Panc1 (cell line): ENCODE measurements around the gene MSI2.

ENCODE experiments used
- POLR2AphosphoS5 ChIP-seq: IDR thresholded peaks from 2 replicates; pipeline ENCODE4 v1.6.1; 2012; ENCODE audit warnings: mild to moderate bottlenecking, low read depth, low read length, moderate library complexity
- REST ChIP-seq, 2 experiments: IDR thresholded peaks; 2 replicates each; pipeline ENCODE4 v1.6.1; 2011 to 2012; ENCODE audit warnings: low read depth in 2 of 2, control low read depth in 1 of 2, low read length in 1 of 2, mild to moderate bottlenecking in 1 of 2, moderate library complexity in 1 of 2; ENCODE audit not compliant: insufficient read depth in 1 of 2
- SIN3A ChIP-seq: IDR thresholded peaks from 2 replicates; pipeline ENCODE4 v1.6.1; 2012; ENCODE audit warnings: low read depth, mild to moderate bottlenecking, low read length, moderate library complexity, borderline replicate concordance; ENCODE audit not compliant: insufficient read depth
- TCF7L2 ChIP-seq: IDR thresholded peaks from 2 replicates; pipeline ENCODE4 v1.6.1; 2011; ENCODE audit warnings: mild to moderate bottlenecking, low read depth, low read length, inconsistent platforms
- TF ChIP-seq, protein P1 (sequence below): fragments of 450-650 bp; IDR thresholded peaks from 2 replicates; pipeline ENCODE4 v1.5.1; 2017; ENCODE audit warnings: mild to moderate bottlenecking

- TF ChIP-seq, protein P1, sequence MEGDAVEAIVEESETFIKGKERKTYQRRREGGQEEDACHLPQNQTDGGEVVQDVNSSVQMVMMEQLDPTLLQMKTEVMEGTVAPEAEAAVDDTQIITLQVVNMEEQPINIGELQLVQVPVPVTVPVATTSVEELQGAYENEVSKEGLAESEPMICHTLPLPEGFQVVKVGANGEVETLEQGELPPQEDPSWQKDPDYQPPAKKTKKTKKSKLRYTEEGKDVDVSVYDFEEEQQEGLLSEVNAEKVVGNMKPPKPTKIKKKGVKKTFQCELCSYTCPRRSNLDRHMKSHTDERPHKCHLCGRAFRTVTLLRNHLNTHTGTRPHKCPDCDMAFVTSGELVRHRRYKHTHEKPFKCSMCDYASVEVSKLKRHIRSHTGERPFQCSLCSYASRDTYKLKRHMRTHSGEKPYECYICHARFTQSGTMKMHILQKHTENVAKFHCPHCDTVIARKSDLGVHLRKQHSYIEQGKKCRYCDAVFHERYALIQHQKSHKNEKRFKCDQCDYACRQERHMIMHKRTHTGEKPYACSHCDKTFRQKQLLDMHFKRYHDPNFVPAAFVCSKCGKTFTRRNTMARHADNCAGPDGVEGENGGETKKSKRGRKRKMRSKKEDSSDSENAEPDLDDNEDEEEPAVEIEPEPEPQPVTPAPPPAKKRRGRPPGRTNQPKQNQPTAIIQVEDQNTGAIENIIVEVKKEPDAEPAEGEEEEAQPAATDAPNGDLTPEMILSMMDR: no peak
- TF ChIP-seq POLR2AphosphoS5 (no peak), REST (IDR thresholded peaks at IDR 0.05; ENCODE audit: insufficient read depth in 1 of 2, low read depth in 2 of 2, low read length in 1 of 2) (no peak), SIN3A (no peak), TCF7L2 (no peak)
These were observed 285.4 kb downstream of the MSI2 start for GRCh38 chr17:57541472-57542394.
